ENCODE data around the gene FGF12. TPM values are rescaled to one million over a fixed set of nuclear protein-coding genes. Genes with fewer than 3 reads are reported as not detected.

FGF12 gene
- polyA plus RNA-seq, 5 donors: 1.9 to 10.7 (median 5.7) TPM

DNA sequence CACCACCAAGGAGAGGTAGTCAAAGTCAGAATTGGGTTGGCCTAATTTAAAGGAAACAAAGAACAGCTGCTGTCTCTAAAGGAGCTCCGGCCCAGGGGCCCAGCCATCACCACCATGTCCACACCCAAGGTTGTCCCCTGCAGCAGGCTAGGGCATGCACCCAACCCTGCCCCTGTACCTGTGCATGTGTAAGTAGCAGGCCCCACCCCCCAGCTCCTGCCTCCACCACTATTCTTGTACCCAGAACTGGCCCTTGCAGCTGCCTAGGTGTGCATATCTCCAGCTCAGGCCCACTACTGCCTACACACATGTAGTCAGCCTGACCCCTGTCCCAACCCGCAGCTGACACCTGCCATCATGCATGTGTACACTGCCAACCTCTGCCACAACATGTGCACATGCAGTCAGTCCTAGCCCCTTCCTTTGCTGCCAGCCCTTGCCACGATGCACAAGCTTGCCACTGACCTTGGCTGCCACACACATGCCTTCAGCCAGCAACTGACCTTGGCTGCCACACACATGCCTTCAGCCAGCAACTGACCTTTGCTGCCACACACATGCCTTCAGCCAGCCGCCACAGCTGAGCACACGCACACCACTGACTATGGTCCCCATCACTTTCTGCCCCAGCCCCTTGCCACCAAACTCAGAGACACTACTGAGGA is 39.7 kb downstream of the FGF12 start:
- DNase-seq: no peak

DNA sequence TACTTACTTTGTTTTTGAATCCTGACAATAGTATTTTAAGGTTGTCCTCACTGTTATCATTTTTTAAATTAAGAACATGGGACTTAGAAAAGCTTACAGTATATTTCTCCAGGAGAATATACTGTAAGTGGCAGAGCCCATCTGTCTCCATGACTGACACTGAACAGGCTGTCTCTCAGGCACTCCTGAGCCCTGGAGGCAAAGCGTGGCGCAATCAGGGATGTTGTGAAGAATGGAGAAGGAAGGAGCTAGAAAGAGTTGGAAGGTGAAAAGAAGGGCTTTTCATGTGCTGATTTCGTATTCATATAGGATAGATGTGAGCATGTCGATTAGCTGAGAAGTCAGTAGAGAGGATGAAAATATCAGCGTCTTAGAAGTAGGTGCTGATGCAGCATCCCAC is 41.5 kb downstream of the FGF12 start:
- no peak for DNase-seq

DNA sequence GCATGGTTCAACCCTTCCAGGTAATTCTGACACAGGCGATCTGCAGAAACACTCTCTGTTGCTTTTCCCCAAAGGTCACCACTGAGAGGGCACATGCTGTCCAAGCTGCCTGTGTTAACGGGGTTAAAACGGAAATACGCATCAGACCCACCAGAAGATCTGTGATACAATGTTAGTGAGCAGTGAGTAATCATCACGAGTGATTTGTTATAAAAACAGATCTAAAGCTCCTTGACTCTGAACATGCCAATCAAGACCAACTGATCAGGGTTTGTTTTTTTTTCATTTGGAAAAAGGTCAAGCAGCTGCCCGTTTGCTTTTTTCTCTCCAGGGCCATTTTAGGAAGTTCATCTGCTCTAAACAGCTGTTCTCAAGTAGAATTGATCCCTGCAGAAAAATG is 43.2 kb downstream of the FGF12 start:
- no peak for DNase-seq

DNA sequence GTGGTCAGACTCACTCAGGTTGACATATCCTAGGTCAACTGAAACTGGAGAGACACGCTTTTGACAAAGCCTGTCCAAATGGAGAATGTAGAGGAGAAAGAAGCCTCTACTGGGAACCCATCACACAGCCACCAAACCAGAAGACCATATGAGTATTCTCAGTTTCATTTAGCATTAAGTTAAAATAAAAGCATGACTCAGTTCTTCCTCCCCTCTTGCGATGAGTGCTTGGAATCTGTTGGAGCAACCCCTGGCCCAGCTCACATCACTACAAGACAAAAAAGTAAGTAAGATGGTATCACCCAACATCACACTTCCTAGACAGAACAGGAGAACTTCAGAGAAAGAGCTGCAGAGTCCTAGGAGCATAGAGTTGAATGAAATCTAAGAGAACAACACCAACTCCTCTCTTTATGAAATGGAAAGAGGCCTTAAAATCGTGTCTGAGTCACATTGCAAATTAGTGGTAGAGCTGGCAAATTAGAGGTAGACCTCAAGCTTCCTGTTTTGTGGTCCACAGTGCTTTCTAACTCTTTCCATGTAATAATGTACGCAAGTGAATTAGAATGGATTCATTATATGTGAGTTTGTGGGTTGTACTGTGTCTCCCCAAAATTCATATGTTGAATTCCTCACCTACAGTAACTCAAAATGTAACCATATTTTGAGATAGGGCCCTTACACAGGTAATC is 51.2 kb downstream of the FGF12 start:
- DNase-seq: no peak

DNA sequence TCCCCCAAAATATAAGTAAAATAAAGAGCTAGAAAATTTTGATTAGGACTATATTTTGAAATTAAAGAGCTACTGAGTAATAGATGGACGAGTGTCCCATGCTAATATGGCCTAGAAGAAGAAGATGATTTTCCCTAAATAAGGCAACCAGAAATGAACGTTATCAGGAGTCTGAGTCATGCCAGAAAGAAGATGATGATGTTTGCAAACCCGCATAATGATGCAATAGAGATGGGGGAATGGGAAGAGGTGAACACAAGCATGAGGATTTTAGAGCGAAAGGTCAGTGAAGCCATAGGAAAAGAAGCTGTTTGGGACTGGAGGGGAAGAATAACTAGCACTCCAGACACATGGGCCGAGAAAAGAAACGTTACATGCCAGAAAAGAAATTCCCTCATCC is 71.7 kb downstream of the FGF12 start:
- DNase-seq: no peak

DNA sequence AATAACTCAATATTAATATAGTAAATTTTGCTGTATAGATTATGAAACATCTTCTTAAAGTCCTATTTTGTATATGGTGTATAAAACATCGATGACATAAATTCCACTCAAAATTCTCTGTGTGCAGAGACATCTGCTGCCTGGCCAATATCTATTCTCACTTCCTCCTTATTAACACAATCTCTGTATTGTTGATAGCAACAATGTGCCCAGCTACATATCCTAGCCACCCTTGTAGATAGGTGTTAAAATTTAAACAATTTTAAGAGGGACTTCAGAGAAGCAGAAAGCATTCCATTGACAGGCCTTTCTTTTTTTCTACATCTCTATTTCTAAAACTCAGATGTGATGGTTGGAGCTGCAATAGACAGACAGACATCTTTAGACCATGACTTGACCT is 72.3 kb downstream of the FGF12 start:
- no peak for DNase-seq

DNA sequence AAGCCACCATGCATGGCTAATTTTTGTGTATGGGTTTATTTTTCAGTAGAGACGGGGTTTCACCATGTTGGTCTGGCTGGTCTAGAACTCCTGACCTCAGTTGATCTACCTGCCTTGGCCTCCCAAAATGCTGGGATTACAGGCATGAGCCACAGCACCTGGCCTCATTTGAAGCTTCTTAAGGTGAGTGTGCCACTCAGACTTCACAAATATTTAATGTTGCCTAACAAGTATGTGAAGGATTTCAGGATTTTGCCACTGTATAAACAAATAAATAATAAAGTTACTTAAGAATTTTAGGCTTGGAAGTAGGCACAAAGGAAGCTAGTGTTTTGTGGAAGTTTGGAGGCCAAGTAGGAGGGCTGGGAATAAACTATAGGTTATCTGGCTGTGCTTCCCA is 73.5 kb downstream of the FGF12 start:
- DNase-seq: no peak

DNA sequence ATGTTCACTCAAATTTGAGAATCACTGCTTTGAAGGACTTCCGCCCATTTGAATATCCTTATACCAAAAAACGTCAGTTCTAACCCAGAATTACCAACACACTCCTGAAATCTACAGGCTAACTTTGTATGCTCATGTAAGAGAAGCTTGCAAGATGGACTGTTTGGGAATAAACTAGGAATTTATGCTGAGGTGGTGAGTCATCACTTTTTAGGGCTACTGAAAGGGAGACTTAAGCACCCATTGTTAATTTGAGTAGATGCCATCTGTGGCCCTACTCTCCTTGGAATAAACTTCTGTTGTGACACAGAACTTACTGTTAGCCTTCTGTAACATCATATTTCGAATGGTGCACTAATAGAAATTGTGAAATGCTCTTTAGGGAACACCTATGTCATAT is 74.6 kb downstream of the FGF12 start:
- DNase-seq: no peak

DNA sequence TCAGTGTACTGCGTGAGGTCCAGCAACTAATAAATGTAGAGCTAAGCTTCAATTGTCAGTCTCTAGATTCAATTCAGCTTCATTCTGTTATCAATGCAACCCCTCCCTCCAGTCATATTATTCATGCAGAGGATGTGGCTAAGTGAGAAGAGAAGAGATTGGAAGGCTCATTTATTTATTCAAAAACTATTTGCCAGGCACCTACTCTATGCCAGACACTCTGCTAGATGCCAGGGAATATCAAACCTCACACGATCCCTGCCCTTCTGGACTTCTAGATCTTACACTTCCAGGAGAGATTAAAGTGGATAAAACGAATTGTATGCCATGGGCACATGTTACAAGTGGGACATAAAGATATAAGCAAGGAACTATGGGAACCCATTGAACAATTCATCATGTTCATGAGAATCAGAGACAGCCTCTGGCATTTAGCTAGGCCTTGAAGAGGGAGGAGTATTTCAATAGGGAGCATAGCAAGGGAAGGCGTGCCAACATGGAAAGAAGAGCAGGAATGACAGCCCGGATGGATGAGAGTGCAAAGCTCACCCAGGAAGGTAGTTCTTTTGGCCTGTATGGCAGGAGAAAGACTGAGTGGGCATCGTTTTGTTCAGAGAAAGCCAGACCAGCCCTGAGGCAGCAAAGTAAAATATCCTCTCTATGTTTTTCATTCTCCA is 75.4 kb downstream of the FGF12 start:
- DNase-seq: no peak

DNA sequence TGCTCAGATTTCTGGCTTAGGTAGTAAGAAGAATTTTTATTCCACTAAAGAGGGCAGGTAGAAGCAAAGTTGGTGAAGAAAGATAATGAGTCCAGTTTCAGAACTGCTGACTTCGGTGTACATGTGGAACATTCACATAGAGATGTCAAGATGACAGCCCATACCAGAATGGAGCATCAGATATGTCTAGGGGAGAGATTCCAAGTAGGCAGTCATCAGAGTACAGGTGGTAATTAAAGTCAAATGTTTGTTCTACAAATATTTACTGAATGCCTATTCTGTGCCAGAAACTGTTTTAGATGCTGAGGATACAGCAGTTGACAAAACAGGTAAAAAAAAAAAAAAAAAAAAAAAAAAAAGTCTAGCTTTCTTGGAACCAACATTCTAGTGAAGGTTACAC is 81.9 kb downstream of the FGF12 start:
- DNase-seq: no peak

DNA sequence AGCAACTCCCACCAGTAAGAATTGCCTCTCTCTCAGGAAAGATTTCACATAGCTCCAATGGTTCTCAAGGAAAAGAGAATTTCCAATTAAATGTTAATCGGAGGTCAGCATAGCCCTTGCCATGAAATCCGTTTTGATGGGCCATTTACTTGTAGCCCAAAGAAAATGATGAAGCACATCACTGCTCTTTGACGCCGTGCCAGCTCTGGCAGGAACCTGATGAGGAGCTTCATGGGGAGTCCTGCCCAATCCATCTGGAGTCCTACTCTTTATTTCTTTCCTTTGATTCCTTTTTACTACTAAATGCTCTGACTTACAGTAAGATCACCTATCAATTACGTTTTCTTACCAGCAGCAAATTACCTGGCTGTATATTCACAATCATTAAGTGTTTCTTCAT is 84.7 kb downstream of the FGF12 start:
- DNase-seq: no peak

DNA sequence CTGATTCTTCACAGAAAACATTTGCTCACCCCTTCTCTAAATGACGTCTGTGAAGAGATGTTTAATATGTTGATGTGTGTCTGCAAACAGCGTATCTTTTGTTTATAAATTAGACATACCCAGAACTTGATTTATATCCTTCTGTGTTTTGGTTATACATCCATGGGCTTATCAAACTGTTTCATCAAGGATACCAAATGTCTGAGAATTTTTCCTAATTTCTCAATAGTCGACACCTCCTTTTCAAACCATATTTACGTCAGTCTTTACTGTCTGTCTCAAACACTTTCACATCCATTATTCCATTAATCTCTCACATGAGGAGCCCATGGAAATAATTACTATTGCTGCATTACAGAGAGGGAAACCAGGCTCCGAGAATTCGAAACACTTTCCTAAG is 85.4 kb downstream of the FGF12 start:
- DNase-seq: no peak

DNA sequence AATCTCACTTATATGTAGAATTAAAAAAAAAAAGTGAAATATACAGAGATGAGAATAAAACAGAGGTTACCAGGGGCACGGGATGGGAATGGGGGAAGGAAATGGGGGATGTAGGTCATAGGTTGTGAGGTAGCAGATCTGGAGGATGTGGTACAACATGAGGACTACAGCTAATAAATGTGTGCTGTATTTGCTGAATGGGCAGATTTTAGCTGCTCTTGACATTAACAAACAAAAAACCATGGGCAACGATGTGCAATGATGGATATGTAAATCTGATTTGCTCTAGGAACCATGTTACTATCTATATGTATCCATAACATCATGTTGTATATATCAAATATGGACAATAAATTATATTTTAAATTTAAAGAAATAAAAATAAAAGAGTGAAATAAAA is 87.4 kb downstream of the FGF12 start:
- no peak for DNase-seq

DNA sequence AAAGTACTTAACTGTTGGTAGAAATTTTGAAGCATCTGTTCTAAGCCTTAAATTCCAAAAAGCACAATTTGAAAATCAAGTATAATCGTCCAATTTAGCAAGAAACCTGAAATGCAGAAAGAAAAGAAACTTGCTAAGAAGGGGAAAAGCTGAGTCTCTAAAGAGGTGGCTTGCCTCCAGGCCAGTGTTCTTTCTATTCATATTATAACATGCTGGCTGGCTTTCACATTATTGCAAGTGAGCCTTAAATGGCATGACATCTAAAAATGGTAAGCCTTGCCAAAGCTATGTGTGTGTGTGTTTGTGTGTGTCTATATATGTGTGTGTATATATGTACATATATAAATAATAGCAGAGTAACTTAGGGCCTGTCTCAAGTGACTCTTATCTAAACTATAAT is 89.5 kb downstream of the FGF12 start:
- DNase-seq: no peak

DNA sequence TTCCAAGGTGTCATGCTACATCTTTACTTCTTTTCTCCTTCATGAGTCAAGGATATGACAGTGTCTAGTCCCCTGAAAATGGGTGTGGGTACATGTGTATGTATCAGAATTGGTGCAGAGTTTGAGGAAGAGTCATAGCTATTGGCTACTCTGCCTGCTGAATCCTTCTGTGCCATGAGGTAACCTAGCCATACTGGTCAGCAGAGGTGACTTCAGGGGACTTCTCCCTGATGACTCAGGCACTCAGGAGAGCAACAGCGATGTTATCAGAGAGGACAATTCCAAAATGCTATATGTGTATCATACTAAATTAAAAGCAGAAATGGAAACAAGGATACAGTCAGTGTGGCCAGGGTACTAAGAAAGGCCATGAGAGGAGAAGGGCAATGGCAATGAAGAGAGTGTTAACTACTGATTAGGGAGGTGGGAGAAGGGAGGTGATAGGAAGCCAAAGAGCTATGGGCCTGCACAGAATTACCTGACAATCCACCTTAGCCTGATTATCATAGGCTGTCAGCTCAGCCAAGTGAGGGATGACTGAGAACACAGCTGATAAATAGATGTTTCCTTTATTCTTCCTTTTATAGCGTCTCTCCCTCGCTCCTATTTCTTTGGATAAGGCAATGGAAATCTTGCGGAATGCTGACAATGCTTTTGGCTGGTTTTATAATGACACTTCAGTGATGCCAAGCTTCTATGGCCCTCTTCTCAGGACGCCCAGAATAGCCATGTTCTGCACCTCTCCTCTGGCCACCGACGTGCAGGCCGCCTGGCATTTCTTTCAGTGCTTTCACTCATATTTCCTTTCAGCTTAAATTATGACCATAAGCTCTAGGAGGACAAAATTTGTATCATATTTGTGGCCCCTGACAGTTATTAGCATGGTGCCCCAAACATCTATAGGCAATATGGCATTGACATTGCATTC is 90.6 kb downstream of the FGF12 start:
- no peak for DNase-seq

DNA sequence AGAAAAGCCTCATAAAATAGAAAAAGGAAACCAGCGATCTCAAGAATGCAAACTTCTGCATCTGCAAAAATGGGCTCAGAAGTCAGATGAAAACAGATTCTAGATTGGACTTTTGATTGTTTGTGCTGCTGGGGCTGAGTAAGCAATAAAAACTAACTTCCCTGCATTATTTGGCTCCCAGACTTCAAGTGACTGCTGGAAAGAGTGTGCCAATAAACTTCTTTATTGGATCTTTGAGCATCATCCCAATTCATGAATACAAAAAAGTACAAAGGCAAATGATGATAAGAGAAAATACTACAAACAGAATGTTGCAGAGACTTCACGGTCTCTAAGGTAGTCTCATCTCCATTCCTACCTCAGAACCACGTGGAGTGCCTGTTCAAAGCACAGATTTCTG is 97.9 kb downstream of the FGF12 start:
- DNase-seq: no peak

DNA sequence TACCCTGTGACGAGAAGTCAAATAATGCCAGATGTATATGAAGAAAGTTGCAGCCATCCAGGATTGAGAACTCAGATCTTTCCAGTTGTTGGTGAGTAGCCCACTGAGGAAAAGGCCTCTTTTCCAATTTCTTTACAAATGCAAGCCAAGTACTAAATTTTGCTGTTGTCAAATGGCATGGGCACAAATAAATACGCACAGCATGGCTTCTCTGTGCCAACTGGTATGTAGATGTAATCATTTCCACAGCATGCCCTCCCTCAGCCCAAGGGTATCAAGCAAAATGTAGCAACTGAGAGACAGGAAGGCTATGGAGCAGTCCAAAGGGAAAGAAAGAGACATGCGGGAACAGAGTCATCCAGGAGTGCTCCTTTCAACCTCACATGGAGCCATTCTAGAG is 105.4 kb downstream of the FGF12 start:
- DNase-seq: no peak

DNA sequence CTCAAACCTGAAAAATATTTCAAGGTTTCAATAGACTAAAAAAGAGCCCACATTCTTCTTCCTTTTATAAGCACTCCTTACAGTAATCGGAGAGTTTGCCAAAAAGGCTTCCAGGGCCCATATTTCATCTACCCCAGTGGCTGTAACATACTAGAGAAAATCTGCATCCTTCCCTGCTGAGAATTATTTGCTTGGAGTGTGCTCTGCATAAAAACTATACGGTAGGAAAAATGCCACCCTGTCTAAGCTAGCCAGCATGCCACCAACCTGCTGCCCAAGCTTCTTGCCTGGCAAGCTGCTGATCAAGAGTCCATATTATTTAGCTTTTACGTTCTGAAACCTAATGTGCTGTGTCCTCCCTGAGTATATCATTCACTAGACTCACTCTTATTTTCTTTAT is 107.1 kb downstream of the FGF12 start:
- no peak for DNase-seq

DNA sequence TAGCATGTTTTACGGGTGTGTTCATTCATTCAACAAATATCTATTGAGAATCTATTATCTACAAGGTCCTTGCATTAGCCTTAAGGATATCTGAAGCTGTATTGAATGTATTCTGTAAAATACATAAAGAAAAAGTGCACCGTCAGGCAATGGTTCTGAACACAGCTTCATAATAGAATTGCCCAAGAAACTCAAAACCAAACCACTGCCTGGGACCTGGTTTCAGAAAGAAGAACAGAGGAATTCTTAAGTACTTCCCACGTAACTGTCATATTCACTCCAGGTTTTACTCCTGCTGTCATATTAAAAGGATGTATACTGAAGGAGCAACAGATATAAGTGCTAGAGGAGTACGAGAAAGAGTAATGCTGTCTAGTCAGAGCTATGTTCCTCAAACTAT is 115.9 kb downstream of the FGF12 start:
- no peak for DNase-seq

DNA sequence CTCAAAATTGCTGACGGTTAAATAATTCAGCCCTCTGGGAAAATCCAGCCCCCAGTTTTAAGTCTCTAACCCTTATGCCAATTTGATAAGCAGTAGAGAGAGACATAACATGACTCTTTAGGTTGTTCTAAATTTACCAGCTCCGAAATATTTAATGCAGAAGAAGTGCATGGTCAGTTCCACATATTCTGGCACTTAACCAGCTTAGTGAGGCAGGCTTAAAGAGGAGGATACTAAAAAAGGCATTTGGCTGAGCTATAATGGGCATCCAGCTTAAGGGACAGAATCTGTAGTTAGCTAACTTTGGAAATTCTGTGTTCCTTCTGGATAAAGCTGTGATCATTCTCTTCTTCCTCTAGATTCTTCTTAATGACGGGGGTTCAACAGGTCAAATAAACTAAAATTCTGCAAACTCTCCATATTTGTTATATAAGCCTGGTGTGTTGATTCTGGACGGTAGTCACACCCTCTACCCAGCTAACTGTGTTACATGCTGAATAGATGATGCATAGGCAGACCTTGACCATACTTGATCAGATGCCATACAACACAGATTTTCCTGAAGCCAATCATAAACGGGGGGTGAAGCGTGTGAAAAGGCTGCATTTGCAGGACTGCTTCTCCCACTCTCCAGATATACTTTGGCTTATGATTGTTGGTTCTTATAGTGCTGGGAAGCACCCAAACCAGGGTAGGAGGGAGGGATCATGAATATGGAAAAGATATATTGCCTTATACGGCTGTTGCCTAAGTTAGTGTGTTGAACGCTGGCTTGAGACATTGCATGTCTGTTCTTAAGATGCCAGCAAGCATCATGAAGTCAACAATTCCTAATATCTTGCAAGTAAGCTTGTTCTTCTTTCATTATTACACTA is 118.4 kb downstream of the FGF12 start:
- DNase-seq: no peak

DNA sequence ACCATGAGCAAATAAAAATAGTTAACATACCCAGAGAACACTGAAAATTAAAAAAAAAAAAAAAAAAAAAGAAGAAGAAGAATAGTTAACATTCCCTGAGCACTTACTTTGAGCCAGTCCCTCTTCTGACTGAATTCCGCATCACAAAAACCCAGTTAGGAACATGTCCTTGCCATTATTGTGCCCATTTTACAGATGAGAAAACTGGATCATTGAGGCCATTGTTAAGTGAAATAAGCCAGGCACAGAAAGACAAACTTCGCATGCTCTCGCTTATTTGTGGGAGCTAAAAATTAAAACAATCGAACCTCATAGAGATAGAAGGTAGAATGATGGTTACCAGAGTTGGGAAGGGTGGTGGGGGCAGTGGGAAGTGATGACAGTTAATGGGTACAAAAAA is 119.5 kb downstream of the FGF12 start:
- DNase-seq: no peak

Data from right lung (tissue), 5 donors.